ENCODE results near the gene RAP1B.

Gene RAP1B

DNA sequence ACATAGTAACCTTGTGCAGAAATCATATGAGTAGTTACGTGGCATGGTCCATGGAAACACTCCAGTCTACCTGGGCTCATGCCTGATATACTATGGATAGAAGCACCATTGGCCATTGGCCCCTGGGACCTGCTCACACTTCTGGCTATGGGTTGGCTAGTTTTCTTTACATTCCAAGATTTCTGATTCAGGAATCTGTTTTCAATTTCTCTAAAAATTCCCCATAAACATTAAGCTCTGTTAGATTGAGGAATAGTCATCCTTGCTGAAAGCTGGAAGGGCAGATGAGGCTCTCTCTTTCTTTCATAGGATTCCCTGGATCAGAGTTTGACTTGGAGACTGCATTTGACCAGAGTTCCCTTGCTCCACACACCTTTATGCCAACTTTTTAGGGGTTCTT lies 37.3 kb upstream of the RAP1B start:
- ChIA-PET CTCF (no interaction called here), POLR2A (no interaction called here)
- TF ChIP-seq CTBP1 (IDR thresholded peaks at IDR 0.05; ENCODE audit: borderline replicate concordance): no peak
- no peak for TF ChIP-seq FOXA1 (IDR thresholded peaks at IDR 0.05)
- TF ChIP-seq SUZ12 (IDR thresholded peaks at IDR 0.05): no peak
- no peak for TF ChIP-seq L3MBTL2 (conservative IDR thresholded peaks at IDR 0.05)
- TF ChIP-seq SP1 (IDR thresholded peaks at IDR 0.05): no peak
- TF ChIP-seq FOXK2 (IDR thresholded peaks at IDR 0.05): no peak
- TF ChIP-seq NFRKB (IDR thresholded peaks at IDR 0.05): no peak
- TF ChIP-seq ZNF384 (IDR thresholded peaks at IDR 0.05): no peak
- TF ChIP-seq LEF1 (IDR thresholded peaks at IDR 0.05; ENCODE audit: borderline replicate concordance): no peak
- TF ChIP-seq FOXM1 (IDR thresholded peaks at IDR 0.05; ENCODE audit: borderline replicate concordance): no peak
- TF ChIP-seq HDGF (IDR thresholded peaks at IDR 0.05; ENCODE audit: borderline replicate concordance): no peak
- TF ChIP-seq, protein P1, sequence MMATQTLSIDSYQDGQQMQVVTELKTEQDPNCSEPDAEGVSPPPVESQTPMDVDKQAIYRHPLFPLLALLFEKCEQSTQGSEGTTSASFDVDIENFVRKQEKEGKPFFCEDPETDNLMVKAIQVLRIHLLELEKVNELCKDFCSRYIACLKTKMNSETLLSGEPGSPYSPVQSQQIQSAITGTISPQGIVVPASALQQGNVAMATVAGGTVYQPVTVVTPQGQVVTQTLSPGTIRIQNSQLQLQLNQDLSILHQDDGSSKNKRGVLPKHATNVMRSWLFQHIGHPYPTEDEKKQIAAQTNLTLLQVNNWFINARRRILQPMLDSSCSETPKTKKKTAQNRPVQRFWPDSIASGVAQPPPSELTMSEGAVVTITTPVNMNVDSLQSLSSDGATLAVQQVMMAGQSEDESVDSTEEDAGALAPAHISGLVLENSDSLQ (IDR thresholded peaks at IDR 0.05): no peak
- TF ChIP-seq ARNT (IDR thresholded peaks at IDR 0.05): no peak
- TF ChIP-seq BHLHE40 (IDR thresholded peaks at IDR 0.05; ENCODE audit: borderline replicate concordance): no peak
- no peak for TF ChIP-seq ELF4 (IDR thresholded peaks at IDR 0.05)
- no peak for DNase-seq (ENCODE audit: extremely low spot score)

DNA sequence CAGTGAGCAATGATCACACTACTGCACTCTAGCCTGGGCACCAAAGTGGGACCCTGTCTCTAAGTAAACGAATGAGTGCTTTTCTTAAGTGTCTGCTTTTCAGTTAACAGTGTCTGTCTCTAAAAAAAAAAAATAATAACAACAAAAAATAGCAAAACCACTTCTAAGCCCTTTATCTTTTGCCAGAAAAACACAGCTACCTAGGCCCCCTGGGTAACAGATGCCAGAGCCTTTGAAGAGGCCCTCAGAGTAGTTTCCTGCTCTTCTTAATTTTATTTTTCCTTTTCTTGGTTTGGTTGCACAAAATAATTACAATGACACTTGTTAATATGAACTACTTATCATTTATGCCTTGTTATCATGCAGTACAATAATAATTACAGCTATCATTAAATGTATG lies 32.8 kb upstream of the RAP1B start:
- DNase-seq (ENCODE audit: extremely low spot score): no peak
- TF ChIP-seq FOXM1 (IDR thresholded peaks at IDR 0.05; ENCODE audit: borderline replicate concordance): no peak
- no peak for TF ChIP-seq BHLHE40 (IDR thresholded peaks at IDR 0.05; ENCODE audit: borderline replicate concordance)
- TF ChIP-seq ZNF384 (IDR thresholded peaks at IDR 0.05): no peak
- TF ChIP-seq LEF1 (IDR thresholded peaks at IDR 0.05; ENCODE audit: borderline replicate concordance): no peak
- no peak for TF ChIP-seq CTBP1 (IDR thresholded peaks at IDR 0.05; ENCODE audit: borderline replicate concordance)
- no peak for TF ChIP-seq SUZ12 (IDR thresholded peaks at IDR 0.05)
- TF ChIP-seq ELF4 (IDR thresholded peaks at IDR 0.05): no peak
- TF ChIP-seq NFRKB (IDR thresholded peaks at IDR 0.05): no peak
- TF ChIP-seq L3MBTL2 (conservative IDR thresholded peaks at IDR 0.05): no peak
- TF ChIP-seq, protein P1 (IDR thresholded peaks at IDR 0.05): no peak
- no peak for TF ChIP-seq SP1 (IDR thresholded peaks at IDR 0.05)
- no peak for TF ChIP-seq HDGF (IDR thresholded peaks at IDR 0.05; ENCODE audit: borderline replicate concordance)
- TF ChIP-seq ARNT (IDR thresholded peaks at IDR 0.05): no peak
- TF ChIP-seq FOXK2 (IDR thresholded peaks at IDR 0.05): no peak
- ChIA-PET CTCF (no interaction called here), POLR2A (interaction anchor here (0.6 to 0.8 kb wide), 2 partner anchors 33 to 184 kb away, joined by 3 to 4 read pairs; partner anchors contain the start of gene RAP1B)

DNA sequence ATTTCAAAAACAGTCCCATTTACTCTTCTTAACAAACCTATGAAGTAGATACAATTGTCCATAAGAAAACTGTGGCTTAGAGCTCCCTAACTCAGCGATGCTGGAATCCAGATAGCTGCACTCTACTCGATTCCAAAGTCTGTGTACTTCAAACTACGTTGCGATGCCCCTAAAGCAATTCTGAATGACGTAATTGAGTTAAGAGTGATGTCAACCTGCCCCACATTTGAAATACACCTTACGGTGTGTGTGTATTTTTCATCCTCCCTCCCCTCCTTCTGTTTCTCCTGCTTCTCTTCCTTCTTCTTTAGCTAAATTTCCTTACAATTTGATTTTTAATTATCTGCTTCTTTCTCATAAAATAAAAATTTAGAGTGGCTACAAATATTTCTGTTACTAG lies 31.9 kb upstream of the RAP1B start:
- no peak for DNase-seq (ENCODE audit: extremely low spot score)
- ChIA-PET POLR2A (interaction anchor here (0.8 kb wide), 1 partner anchor 32 kb away, joined by 4 read pairs; the partner anchor contains the start of gene RAP1B), CTCF (interaction anchor here (0.6 kb wide), 1 partner anchor 1192 kb away, joined by 3 read pairs; no protein-coding TSS in a partner anchor)
- TF ChIP-seq, protein P1 (IDR thresholded peaks at IDR 0.05): no peak
- TF ChIP-seq ARNT (IDR thresholded peaks at IDR 0.05) (no peak), BHLHE40 (IDR thresholded peaks at IDR 0.05; ENCODE audit: borderline replicate concordance) (no peak), SUZ12 (IDR thresholded peaks at IDR 0.05) (no peak), CTBP1 (IDR thresholded peaks at IDR 0.05; ENCODE audit: borderline replicate concordance) (no peak), L3MBTL2 (conservative IDR thresholded peaks at IDR 0.05) (no peak), ZNF384 (IDR thresholded peaks at IDR 0.05) (no peak), TARDBP (IDR thresholded peaks at IDR 0.05) (no peak), FOXM1 (IDR thresholded peaks at IDR 0.05; ENCODE audit: borderline replicate concordance) (no peak), HDGF (IDR thresholded peaks at IDR 0.05; ENCODE audit: borderline replicate concordance) (no peak), LEF1 (IDR thresholded peaks at IDR 0.05; ENCODE audit: borderline replicate concordance) (no peak), NFRKB (IDR thresholded peaks at IDR 0.05) (no peak), FOXA1 (IDR thresholded peaks at IDR 0.05) (no peak)

DNA sequence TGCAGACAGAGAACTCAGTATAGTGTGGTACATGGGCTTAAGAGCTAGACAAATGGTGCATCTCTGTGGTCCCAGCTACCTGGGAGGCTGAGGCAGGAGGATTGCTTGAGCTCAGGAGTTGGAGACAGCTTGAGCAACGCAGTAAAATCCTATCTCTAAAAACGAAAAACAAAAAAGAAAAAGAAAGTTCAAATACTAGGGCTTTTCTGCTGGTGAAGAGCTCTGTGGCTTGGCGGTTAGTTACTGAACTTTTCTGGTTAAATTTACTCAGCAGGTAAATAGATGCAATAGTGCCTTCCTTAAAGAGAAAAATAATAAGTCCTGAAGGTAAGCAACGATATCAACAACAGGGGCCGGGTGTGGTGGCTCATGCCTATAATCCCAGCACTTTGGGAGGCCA lies 31.4 kb upstream of the RAP1B start:
- TF ChIP-seq FOXM1 (IDR thresholded peaks at IDR 0.05; ENCODE audit: borderline replicate concordance): no peak
- no peak for TF ChIP-seq L3MBTL2 (conservative IDR thresholded peaks at IDR 0.05)
- no peak for TF ChIP-seq FOXK2 (IDR thresholded peaks at IDR 0.05)
- TF ChIP-seq FOXA1 (IDR thresholded peaks at IDR 0.05): no peak
- TF ChIP-seq HDGF (IDR thresholded peaks at IDR 0.05; ENCODE audit: borderline replicate concordance): no peak
- DNase-seq (ENCODE audit: extremely low spot score): no peak
- POLR2A ChIA-PET: no interaction called here
- CTCF ChIA-PET: interaction anchor here (0.6 kb wide), 1 partner anchor 1192 kb away, joined by 3 read pairs; no protein-coding TSS in a partner anchor

DNA sequence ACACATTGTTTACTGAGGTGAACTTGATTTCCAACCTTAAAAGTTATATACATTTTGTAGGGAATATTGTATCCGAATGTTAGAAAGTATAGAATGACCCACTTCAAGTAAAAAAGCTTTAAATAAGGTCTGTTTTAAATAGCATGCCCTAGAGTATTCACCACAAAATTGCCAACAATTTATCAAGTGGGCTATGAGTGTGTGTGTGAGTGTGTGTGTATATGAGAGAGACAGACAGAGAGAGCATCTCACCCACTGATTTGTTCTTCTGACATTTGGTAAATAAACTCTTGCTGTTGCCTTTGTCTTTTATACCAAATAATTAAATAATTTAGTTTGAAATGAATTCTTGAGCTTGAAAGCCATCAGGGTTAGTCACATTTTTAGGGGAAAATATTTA lies 29.8 kb upstream of the RAP1B start:
- CTCF ChIA-PET: no interaction called here
- TF ChIP-seq, protein P1 (IDR thresholded peaks at IDR 0.05): no peak
- no peak for TF ChIP-seq HDGF (IDR thresholded peaks at IDR 0.05; ENCODE audit: borderline replicate concordance)
- TF ChIP-seq FOXK2 (IDR thresholded peaks at IDR 0.05): no peak
- TF ChIP-seq FOXM1 (IDR thresholded peaks at IDR 0.05; ENCODE audit: borderline replicate concordance): no peak
- no peak for TF ChIP-seq NFRKB (IDR thresholded peaks at IDR 0.05)
- no peak for TF ChIP-seq SP1 (IDR thresholded peaks at IDR 0.05)
- TF ChIP-seq SUZ12 (IDR thresholded peaks at IDR 0.05): no peak
- TF ChIP-seq CTBP1 (IDR thresholded peaks at IDR 0.05; ENCODE audit: borderline replicate concordance): no peak
- no peak for TF ChIP-seq LEF1 (IDR thresholded peaks at IDR 0.05; ENCODE audit: borderline replicate concordance)
- TF ChIP-seq ARNT (IDR thresholded peaks at IDR 0.05): no peak
- TF ChIP-seq L3MBTL2 (conservative IDR thresholded peaks at IDR 0.05): no peak
- no peak for TF ChIP-seq FOXA1 (IDR thresholded peaks at IDR 0.05)
- no peak for TF ChIP-seq TARDBP (IDR thresholded peaks at IDR 0.05)
- no peak for TF ChIP-seq ZNF384 (IDR thresholded peaks at IDR 0.05)
- TF ChIP-seq BHLHE40 (IDR thresholded peaks at IDR 0.05; ENCODE audit: borderline replicate concordance): no peak
- no peak for DNase-seq (ENCODE audit: extremely low spot score)
- POLR2A ChIA-PET: no interaction called here

Data from HEK293T (cell line).